GM23338 (cell line): ENCODE measurements around the gene ENTPD8. TPM values are rescaled to one million over a fixed set of nuclear protein-coding genes. Genes with fewer than 3 reads are reported as not detected.

ENCODE experiments used
- ATAC-seq: fragments of 200-7000 bp; cut with Tn5 transposase; 3 replicates; pipeline ENCODE4 v1.9.1; 2020
- DNase-seq: peaks from one replicate; pipeline ENCODE4 v3.0.0-alpha.2; 2015; ENCODE audit warnings: low spot score
- H2AFZ ChIP-seq: fragments of 200-600 bp; sonication (generic); 2 replicates; pipeline ENCODE4 v1.8.0; 2016; ENCODE audit warnings: antibody characterized with exemption, mild to moderate bottlenecking, moderate library complexity
- H3F3A ChIP-seq: fragments of 200-600 bp; sonication (generic); replicated peaks from 2 replicates; pipeline ENCODE4 v1.8.0; 2017; ENCODE audit warnings: antibody characterized with exemption, mixed run types, low read depth
- H3K27ac ChIP-seq: fragments of 200-600 bp; sonication (generic); 2 replicates; pipeline ENCODE4 v1.6.1; 2016; ENCODE audit warnings: low read depth
- H3K27me3 ChIP-seq: fragments of 200-600 bp; sonication (generic); 2 replicates; pipeline ENCODE4 v1.8.0; 2016; ENCODE audit warnings: mild to moderate bottlenecking, mixed run types, moderate library complexity; ENCODE audit not compliant: insufficient read depth
- H3K36me3 ChIP-seq: fragments of 200-600 bp; sonication (generic); 2 replicates; pipeline ENCODE4 v1.8.0; 2016; ENCODE audit warnings: mild to moderate bottlenecking; ENCODE audit not compliant: insufficient read depth
- H3K4me1 ChIP-seq: fragments of 200-600 bp; sonication (generic); 2 replicates; pipeline ENCODE4 v1.8.0; 2016; ENCODE audit warnings: mild to moderate bottlenecking, moderate library complexity; ENCODE audit not compliant: insufficient read depth
- H3K4me2 ChIP-seq: fragments of 200-600 bp; sonication (generic); 2 replicates; pipeline ENCODE4 v1.7.1; 2017; ENCODE audit warnings: mixed run types
- H3K4me3 ChIP-seq: fragments of 200-600 bp; sonication (generic); 2 replicates; pipeline ENCODE4 v1.6.1; 2016; ENCODE audit warnings: mixed run types
- H3K79me2 ChIP-seq: fragments of 200-600 bp; sonication (generic); replicated peaks from 2 replicates; pipeline ENCODE4 v1.8.0; 2017; ENCODE audit warnings: mild to moderate bottlenecking; ENCODE audit not compliant: insufficient read depth
- H3K9me2 ChIP-seq: fragments of 200-600 bp; sonication (generic); 2 replicates; pipeline ENCODE4 v1.8.0; 2017; ENCODE audit not compliant: insufficient read depth
- H4K20me1 ChIP-seq: fragments of 200-600 bp; sonication (generic); replicated peaks from 2 replicates; pipeline ENCODE4 v1.8.0; 2017; ENCODE audit warnings: mild to moderate bottlenecking; ENCODE audit not compliant: insufficient read depth
- H3K27ac Mint-ChIP-seq: 2 replicates; pipeline ENCODE4 v1.8.0; 2020; ENCODE audit warnings: inconsistent platforms, mild to moderate bottlenecking, moderate library complexity, mixed read lengths
- H3K27me3 Mint-ChIP-seq: 3 replicates; pipeline ENCODE4 v1.8.0; 2022; ENCODE audit warnings: low read depth, mild to moderate bottlenecking, moderate library complexity, mixed read lengths, inconsistent platforms; ENCODE audit not compliant: insufficient read depth, poor library complexity
- H3K36me3 Mint-ChIP-seq: 3 replicates; pipeline ENCODE4 v1.8.0; 2021; ENCODE audit warnings: low read depth, mild to moderate bottlenecking, inconsistent platforms, moderate library complexity, mixed read lengths
- H3K4me1 Mint-ChIP-seq: 3 replicates; pipeline ENCODE4 v1.8.0; 2020; ENCODE audit warnings: mild to moderate bottlenecking, inconsistent platforms, mixed read lengths
- H3K4me3 Mint-ChIP-seq: 3 replicates; pipeline ENCODE4 v1.8.0; 2021; ENCODE audit warnings: moderate library complexity, mild to moderate bottlenecking, inconsistent platforms, mixed read lengths
- H3K9me3 Mint-ChIP-seq: 3 replicates; pipeline ENCODE4 v1.8.0; 2020; ENCODE audit warnings: moderate library complexity, mild to moderate bottlenecking, inconsistent platforms, mixed read lengths
- CREB1 ChIP-seq: fragments of 250-450 bp; sonication (Bioruptor Pico); IDR thresholded peaks from 2 replicates; pipeline ENCODE4 v1.5.0; 2020; ENCODE audit warnings: low read depth, mild to moderate bottlenecking, moderate library complexity
- CTCF ChIP-seq, 2 experiments: fragments of 200-600 bp in 1 of 2; sonication (generic) in 1 of 2; conservative IDR thresholded peaks; 2 replicates each; pipeline versions ENCODE4 v1.5.1 to v1.6.1; 2016 to 2017; ENCODE audit warnings: antibody characterized with exemption in 2 of 2, low read depth in 2 of 2, mild to moderate bottlenecking in 2 of 2, moderate library complexity in 1 of 2
- ETS1 ChIP-seq: IDR thresholded peaks from 2 replicates; pipeline ENCODE4 v1.6.1; 2016; ENCODE audit warnings: antibody characterized with exemption
- JUNB ChIP-seq: IDR thresholded peaks from one replicate; pipeline ENCODE4 v1.6.1; 2016; ENCODE audit warnings: antibody characterized with exemption; ENCODE audit not compliant: unreplicated experiment
- REST ChIP-seq: IDR thresholded peaks from one replicate; pipeline ENCODE4 v1.6.1; 2018; ENCODE audit warnings: antibody characterized with exemption; ENCODE audit not compliant: unreplicated experiment
- ZNF462 ChIP-seq: fragments of 250-450 bp; sonication (Bioruptor Pico); IDR thresholded peaks from 2 replicates; pipeline ENCODE4 v1.5.0; 2020; ENCODE audit warnings: mild to moderate bottlenecking, moderate library complexity
- polyA plus RNA-seq: library from polyadenylated mRNA; unstranded; fragments of >200 nt; fragmentation: Nextera tagmentation; extraction: Ambion mirVana; gene quantifications from 2 replicates; pipeline ENCODE4 v1.2.1, GENCODE V29; 2016
- total RNA-seq: library from RNA; depleted of rRNA; stranded (reverse); fragments of >200 nt; shearing (Covaris generic); gene quantifications from 2 replicates; pipeline ENCODE4 v1.2.3, GENCODE V29; 2014

The ENTPD8 gene
- total and polyA plus RNA-seq, 2 experiments from 2014 or later = 0.42 to 0.89 TPM

GRCh38 chr9:137404961-137405567 lies 36.1 kb downstream of the ENTPD8 start (continued):
- TF ChIP-seq ZNF462 (CRISPR knock-in tag) (no peak), CREB1 (CRISPR knock-in tag) (no peak)

- Histone ChIP-seq H3K9me2 (no peaks in the 10 kb centered on the region), H3K4me1 (no peaks in the 10 kb centered on the region), H3F3A (no peaks in the 10 kb centered on the region), H3K4me3 (no peak overlapping the region), H3K27me3 (no peaks in the 10 kb centered on the region), H3K79me2 (no peaks in the 10 kb centered on the region), H4K20me1 (peaks cover 5% of the 10 kb centered on the region; the same call in 1 of the 2 replicates), H2AFZ (no peak overlapping the region), H3K4me2 (no peak overlapping the region), H3K36me3 (no peaks in the 10 kb centered on the region), H3K27ac (no peak overlapping the region)
- peaks cover 34% of the 10 kb centered on the region for H3K36me3 Mint-ChIP-seq
- no peak overlapping the region for H3K27ac Mint-ChIP-seq
- no peak for DNase-seq
- H3K4me3 Mint-ChIP-seq = no peak overlapping the region
- H3K4me1 Mint-ChIP-seq = no peaks in the 10 kb centered on the region; the same call in 1 of the 3 replicates
- no peaks in the 10 kb centered on the region for H3K27me3 Mint-ChIP-seq
- ATAC-seq = no peak
- peaks cover 34% of the 10 kb centered on the region for H3K9me3 Mint-ChIP-seq
- no peak for TF ChIP-seq REST
- no peak for TF ChIP-seq CREB1 (CRISPR knock-in tag)
- no peak for TF ChIP-seq JUNB
- TF ChIP-seq CTCF (conservative IDR thresholded peaks at IDR 0.05; ENCODE audit: low read depth in 2 of 2) = no peak
- TF ChIP-seq ETS1 = no peak
Observed at GRCh38 chr9:137403269-137403668, 37.9 kb downstream of the ENTPD8 start.
